GM23338 (cell line): ENCODE results near the gene EMC9. TPM values are rescaled to one million over a fixed set of nuclear protein-coding genes. Genes with fewer than 3 reads are reported as not detected.

ENCODE experiments used
- ATAC-seq: fragments of 200-7000 bp; cut with Tn5 transposase; 3 replicates; pipeline ENCODE4 v1.9.1; 2020
- DNase-seq: peaks from one replicate; pipeline ENCODE4 v3.0.0-alpha.2; 2015; ENCODE audit warnings: low spot score
- H2AFZ ChIP-seq: fragments of 200-600 bp; sonication (generic); 2 replicates; pipeline ENCODE4 v1.8.0; 2016; ENCODE audit warnings: antibody characterized with exemption, mild to moderate bottlenecking, moderate library complexity
- H3F3A ChIP-seq: fragments of 200-600 bp; sonication (generic); replicated peaks from 2 replicates; pipeline ENCODE4 v1.8.0; 2017; ENCODE audit warnings: antibody characterized with exemption, mixed run types, low read depth
- H3K27ac ChIP-seq: fragments of 200-600 bp; sonication (generic); 2 replicates; pipeline ENCODE4 v1.6.1; 2016; ENCODE audit warnings: low read depth
- H3K27me3 ChIP-seq: fragments of 200-600 bp; sonication (generic); 2 replicates; pipeline ENCODE4 v1.8.0; 2016; ENCODE audit warnings: mild to moderate bottlenecking, mixed run types, moderate library complexity; ENCODE audit not compliant: insufficient read depth
- H3K36me3 ChIP-seq: fragments of 200-600 bp; sonication (generic); 2 replicates; pipeline ENCODE4 v1.8.0; 2016; ENCODE audit warnings: mild to moderate bottlenecking; ENCODE audit not compliant: insufficient read depth
- H3K4me1 ChIP-seq: fragments of 200-600 bp; sonication (generic); 2 replicates; pipeline ENCODE4 v1.8.0; 2016; ENCODE audit warnings: mild to moderate bottlenecking, moderate library complexity; ENCODE audit not compliant: insufficient read depth
- H3K4me2 ChIP-seq: fragments of 200-600 bp; sonication (generic); 2 replicates; pipeline ENCODE4 v1.7.1; 2017; ENCODE audit warnings: mixed run types
- H3K4me3 ChIP-seq: fragments of 200-600 bp; sonication (generic); 2 replicates; pipeline ENCODE4 v1.6.1; 2016; ENCODE audit warnings: mixed run types
- H3K79me2 ChIP-seq: fragments of 200-600 bp; sonication (generic); replicated peaks from 2 replicates; pipeline ENCODE4 v1.8.0; 2017; ENCODE audit warnings: mild to moderate bottlenecking; ENCODE audit not compliant: insufficient read depth
- H3K9me2 ChIP-seq: fragments of 200-600 bp; sonication (generic); 2 replicates; pipeline ENCODE4 v1.8.0; 2017; ENCODE audit not compliant: insufficient read depth
- H4K20me1 ChIP-seq: fragments of 200-600 bp; sonication (generic); replicated peaks from 2 replicates; pipeline ENCODE4 v1.8.0; 2017; ENCODE audit warnings: mild to moderate bottlenecking; ENCODE audit not compliant: insufficient read depth
- H3K27ac Mint-ChIP-seq: 2 replicates; pipeline ENCODE4 v1.8.0; 2020; ENCODE audit warnings: inconsistent platforms, mild to moderate bottlenecking, moderate library complexity, mixed read lengths
- H3K27me3 Mint-ChIP-seq: 3 replicates; pipeline ENCODE4 v1.8.0; 2022; ENCODE audit warnings: low read depth, mild to moderate bottlenecking, moderate library complexity, mixed read lengths, inconsistent platforms; ENCODE audit not compliant: insufficient read depth, poor library complexity
- H3K36me3 Mint-ChIP-seq: 3 replicates; pipeline ENCODE4 v1.8.0; 2021; ENCODE audit warnings: low read depth, mild to moderate bottlenecking, inconsistent platforms, moderate library complexity, mixed read lengths
- H3K4me1 Mint-ChIP-seq: 3 replicates; pipeline ENCODE4 v1.8.0; 2020; ENCODE audit warnings: mild to moderate bottlenecking, inconsistent platforms, mixed read lengths
- H3K4me3 Mint-ChIP-seq: 3 replicates; pipeline ENCODE4 v1.8.0; 2021; ENCODE audit warnings: moderate library complexity, mild to moderate bottlenecking, inconsistent platforms, mixed read lengths
- H3K9me3 Mint-ChIP-seq: 3 replicates; pipeline ENCODE4 v1.8.0; 2020; ENCODE audit warnings: moderate library complexity, mild to moderate bottlenecking, inconsistent platforms, mixed read lengths
- CTCF ChIP-seq, 2 experiments: fragments of 200-600 bp in 1 of 2; sonication (generic) in 1 of 2; conservative IDR thresholded peaks; 2 replicates each; pipeline versions ENCODE4 v1.5.1 to v1.6.1; 2016 to 2017; ENCODE audit warnings: antibody characterized with exemption in 2 of 2, low read depth in 2 of 2, mild to moderate bottlenecking in 2 of 2, moderate library complexity in 1 of 2
- EZH2 ChIP-seq: fragments of 200-600 bp; sonication (generic); IDR thresholded peaks from one replicate; pipeline ENCODE4 v1.8.0; 2017; ENCODE audit warnings: antibody characterized with exemption, mild to moderate bottlenecking, low read depth; ENCODE audit not compliant: unreplicated experiment
- JUNB ChIP-seq: IDR thresholded peaks from one replicate; pipeline ENCODE4 v1.6.1; 2016; ENCODE audit warnings: antibody characterized with exemption; ENCODE audit not compliant: unreplicated experiment
- NANOG ChIP-seq: IDR thresholded peaks from 2 replicates; pipeline ENCODE4 v1.6.1; 2016; ENCODE audit warnings: antibody characterized with exemption, borderline replicate concordance
- REST ChIP-seq: IDR thresholded peaks from one replicate; pipeline ENCODE4 v1.6.1; 2018; ENCODE audit warnings: antibody characterized with exemption; ENCODE audit not compliant: unreplicated experiment
- STAT1 ChIP-seq: IDR thresholded peaks from one replicate; pipeline ENCODE4 v1.6.1; 2016; ENCODE audit warnings: antibody characterized with exemption; ENCODE audit not compliant: unreplicated experiment
- ZNF114 ChIP-seq: fragments of 250-450 bp; sonication (Bioruptor Pico); IDR thresholded peaks from 2 replicates; pipeline ENCODE4 v1.5.0; 2020; ENCODE audit warnings: mild to moderate bottlenecking, moderate library complexity
- ZNF331 ChIP-seq: fragments of 250-450 bp; sonication (Bioruptor Pico); IDR thresholded peaks from 2 replicates; pipeline ENCODE4 v1.5.0; 2020; ENCODE audit warnings: low read depth, mild to moderate bottlenecking, moderate library complexity
- polyA plus RNA-seq: library from polyadenylated mRNA; unstranded; fragments of >200 nt; fragmentation: Nextera tagmentation; extraction: Ambion mirVana; gene quantifications from 2 replicates; pipeline ENCODE4 v1.2.1, GENCODE V29; 2016
- total RNA-seq: library from RNA; depleted of rRNA; stranded (reverse); fragments of >200 nt; shearing (Covaris generic); gene quantifications from 2 replicates; pipeline ENCODE4 v1.2.3, GENCODE V29; 2014

The EMC9 gene
- total and polyA plus RNA-seq, 2 experiments from 2014 or later: 30.0 to 64.2 TPM

- Histone ChIP-seq H3K27me3 (no peaks in the 10 kb centered on the region), H3K4me3 (no peak overlapping the region), H3K36me3 (peaks cover 31% of the 10 kb centered on the region), H3K4me1 (peaks cover 6% of the 10 kb centered on the region), H4K20me1 (peaks cover 5% of the 10 kb centered on the region; the same call in 1 of the 2 replicates), H3K79me2 (peaks cover 11% of the 10 kb centered on the region), H3K4me2 (no peak overlapping the region), H3F3A (peaks cover 10% of the 10 kb centered on the region; the same call in 1 of the 2 replicates), H3K9me2 (no peaks in the 10 kb centered on the region), H2AFZ (no peak overlapping the region), H3K27ac (no peak overlapping the region)
- no peak overlapping the region for H3K27ac Mint-ChIP-seq
- H3K4me3 Mint-ChIP-seq: no peak overlapping the region
- peaks cover 92% of the 10 kb centered on the region for H3K36me3 Mint-ChIP-seq
- peaks cover 14% of the 10 kb centered on the region for H3K9me3 Mint-ChIP-seq
- TF ChIP-seq ZNF331 (CRISPR knock-in tag): no peak
- TF ChIP-seq CTCF (conservative IDR thresholded peaks at IDR 0.05; ENCODE audit: low read depth in 2 of 2): no peak
- no peak for TF ChIP-seq EZH2
- no peak for TF ChIP-seq NANOG
- no peak for TF ChIP-seq JUNB
- TF ChIP-seq REST: no peak
- TF ChIP-seq STAT1: no peak
- TF ChIP-seq ZNF114: no peak
- peaks cover 12% of the 10 kb centered on the region for H3K4me1 Mint-ChIP-seq
- no peak for ATAC-seq
- peaks cover 11% of the 10 kb centered on the region for H3K27me3 Mint-ChIP-seq
- DNase-seq: no peak
These were observed 41.0 kb downstream of the EMC9 start for GRCh38 chr14:24100197-24100981.
